ENCODE measurements around the gene CBS.

DNA sequence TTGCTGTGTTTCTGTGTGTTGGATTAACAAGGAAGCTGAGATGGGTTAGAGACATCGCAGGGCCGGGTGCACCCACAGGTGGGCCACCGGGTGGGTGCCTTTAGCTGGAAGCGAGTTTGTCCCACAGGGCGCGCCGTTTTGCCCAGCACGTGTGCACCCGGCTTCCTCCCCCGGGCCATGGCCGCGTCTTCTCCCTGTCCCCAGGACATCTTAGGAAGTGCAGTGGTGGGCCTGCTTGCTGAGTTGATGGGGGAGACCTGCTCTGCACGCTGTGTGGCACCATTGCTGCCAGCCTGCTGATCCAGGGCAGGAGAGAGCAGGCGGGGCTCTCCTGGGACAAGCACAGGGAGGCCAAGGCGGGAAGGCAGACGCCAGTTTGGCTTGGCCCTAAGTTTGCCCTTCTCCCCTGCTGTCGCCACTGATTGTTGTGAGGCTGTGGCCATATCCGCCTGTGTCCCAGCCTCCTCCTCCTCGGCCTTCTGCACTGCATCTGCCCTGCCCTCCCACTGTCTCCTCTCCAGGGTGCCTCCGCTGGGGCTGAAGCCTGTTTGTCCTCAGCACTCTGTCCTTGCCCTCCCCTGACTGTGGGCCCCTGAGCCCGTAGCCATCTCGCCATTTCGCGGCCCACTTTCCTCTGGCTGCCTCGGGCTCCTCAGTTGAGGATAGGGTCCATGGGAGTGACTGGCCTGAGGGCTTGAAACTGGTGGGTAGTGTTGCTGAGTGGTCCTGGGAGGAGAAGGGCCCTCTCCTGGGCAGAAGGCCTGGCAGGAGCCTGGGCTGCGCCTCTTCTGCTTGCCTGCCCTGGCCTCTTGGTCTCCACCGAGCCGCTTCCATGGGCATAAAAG is 53.7 kb downstream of the CBS start:
- TF ChIP-seq, protein P1, sequence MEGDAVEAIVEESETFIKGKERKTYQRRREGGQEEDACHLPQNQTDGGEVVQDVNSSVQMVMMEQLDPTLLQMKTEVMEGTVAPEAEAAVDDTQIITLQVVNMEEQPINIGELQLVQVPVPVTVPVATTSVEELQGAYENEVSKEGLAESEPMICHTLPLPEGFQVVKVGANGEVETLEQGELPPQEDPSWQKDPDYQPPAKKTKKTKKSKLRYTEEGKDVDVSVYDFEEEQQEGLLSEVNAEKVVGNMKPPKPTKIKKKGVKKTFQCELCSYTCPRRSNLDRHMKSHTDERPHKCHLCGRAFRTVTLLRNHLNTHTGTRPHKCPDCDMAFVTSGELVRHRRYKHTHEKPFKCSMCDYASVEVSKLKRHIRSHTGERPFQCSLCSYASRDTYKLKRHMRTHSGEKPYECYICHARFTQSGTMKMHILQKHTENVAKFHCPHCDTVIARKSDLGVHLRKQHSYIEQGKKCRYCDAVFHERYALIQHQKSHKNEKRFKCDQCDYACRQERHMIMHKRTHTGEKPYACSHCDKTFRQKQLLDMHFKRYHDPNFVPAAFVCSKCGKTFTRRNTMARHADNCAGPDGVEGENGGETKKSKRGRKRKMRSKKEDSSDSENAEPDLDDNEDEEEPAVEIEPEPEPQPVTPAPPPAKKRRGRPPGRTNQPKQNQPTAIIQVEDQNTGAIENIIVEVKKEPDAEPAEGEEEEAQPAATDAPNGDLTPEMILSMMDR (IDR thresholded peaks at IDR 0.05) = no peak
- TF ChIP-seq POLR2A (IDR thresholded peaks at IDR 0.05) = no peak

Data from testis (tissue), 2 donors.